ENCODE measurements around the gene PODXL2. TPM values are rescaled to one million over a fixed set of nuclear protein-coding genes. Genes with fewer than 3 reads are reported as not detected.

PODXL2 gene
- total RNA-seq, 1 donor = 0.86 TPM

- DNase-seq (ENCODE audit: low read depth) = peak; percentile 72
- peak overlapping the region; percentile 87 for H3K4me3 ChIP-seq (ENCODE audit: low read depth, low read length)
- TF ChIP-seq, protein P1, sequence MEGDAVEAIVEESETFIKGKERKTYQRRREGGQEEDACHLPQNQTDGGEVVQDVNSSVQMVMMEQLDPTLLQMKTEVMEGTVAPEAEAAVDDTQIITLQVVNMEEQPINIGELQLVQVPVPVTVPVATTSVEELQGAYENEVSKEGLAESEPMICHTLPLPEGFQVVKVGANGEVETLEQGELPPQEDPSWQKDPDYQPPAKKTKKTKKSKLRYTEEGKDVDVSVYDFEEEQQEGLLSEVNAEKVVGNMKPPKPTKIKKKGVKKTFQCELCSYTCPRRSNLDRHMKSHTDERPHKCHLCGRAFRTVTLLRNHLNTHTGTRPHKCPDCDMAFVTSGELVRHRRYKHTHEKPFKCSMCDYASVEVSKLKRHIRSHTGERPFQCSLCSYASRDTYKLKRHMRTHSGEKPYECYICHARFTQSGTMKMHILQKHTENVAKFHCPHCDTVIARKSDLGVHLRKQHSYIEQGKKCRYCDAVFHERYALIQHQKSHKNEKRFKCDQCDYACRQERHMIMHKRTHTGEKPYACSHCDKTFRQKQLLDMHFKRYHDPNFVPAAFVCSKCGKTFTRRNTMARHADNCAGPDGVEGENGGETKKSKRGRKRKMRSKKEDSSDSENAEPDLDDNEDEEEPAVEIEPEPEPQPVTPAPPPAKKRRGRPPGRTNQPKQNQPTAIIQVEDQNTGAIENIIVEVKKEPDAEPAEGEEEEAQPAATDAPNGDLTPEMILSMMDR (IDR thresholded peaks at IDR 0.05; ENCODE audit: insufficient read depth, low read depth, low read length) = no peak
Measured at GRCh38 chr3:127588806-127589577, 40.0 kb upstream of the PODXL2 start.

DNA sequence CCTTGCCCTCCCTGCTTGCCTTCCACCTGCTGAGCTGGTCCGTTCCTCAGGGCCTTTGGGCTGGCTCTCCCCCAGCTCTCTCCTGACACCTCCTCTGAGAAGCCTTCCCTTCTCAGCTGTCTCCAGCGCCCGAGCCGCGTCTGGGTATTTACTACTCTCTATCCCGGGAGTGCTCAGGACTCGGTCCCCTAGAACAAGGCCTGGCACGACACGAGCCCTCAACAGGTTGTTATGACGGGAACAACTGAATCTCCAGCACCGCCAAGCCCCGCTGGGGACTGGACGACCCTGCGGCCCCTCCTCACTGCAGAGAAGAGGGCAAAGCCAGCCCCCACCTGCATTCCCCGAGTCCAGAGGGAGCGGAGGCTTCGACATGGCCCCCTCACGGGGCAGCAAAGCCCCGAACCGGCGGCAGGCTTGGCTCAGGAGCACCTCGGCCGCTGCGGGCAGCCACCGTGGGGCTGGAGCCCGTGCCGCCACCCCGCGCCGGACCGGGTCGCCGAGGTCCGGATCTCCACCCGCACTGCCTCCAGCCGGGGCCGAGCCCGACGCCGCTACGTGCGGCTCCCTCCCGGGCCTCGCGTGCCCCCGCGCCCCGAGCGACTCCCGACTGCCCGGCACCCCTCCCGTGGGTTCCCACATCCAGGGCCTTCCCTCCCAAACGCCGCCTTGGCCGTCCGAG lies 39.2 kb upstream of the PODXL2 start:
- DNase-seq (ENCODE audit: low read depth) = no peak

DNA sequence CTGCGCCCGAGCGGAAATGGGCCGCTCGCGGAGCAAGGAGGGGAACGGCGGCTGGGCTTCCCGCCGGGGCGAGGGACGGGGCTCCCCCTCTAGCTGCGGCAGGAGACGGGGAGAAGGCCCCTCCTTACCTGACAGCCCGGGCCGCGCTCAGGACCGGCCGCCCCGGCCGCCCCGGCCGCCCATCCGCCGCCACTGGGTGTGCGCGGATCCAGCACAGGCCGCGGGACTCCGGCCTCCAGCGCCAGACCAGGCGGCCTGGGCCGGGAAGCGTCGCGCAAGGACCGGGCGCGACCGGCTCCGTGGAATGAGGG lies 38.7 kb upstream of the PODXL2 start:
- DNase-seq (ENCODE audit: low read depth) = no peak
- peak overlapping the region; percentile 87 for H3K4me3 ChIP-seq (ENCODE audit: low read depth, low read length)
- TF ChIP-seq, protein P1 (IDR thresholded peaks at IDR 0.05; ENCODE audit: insufficient read depth, low read depth, low read length) = no peak

More for the DNA sequence above, 39.2 kb upstream of the PODXL2 start:
- TF ChIP-seq, protein P1 (IDR thresholded peaks at IDR 0.05; ENCODE audit: insufficient read depth, low read depth, low read length) = no peak
- H3K4me3 ChIP-seq (ENCODE audit: low read depth, low read length) = peak overlapping the region; percentile 87

DNA sequence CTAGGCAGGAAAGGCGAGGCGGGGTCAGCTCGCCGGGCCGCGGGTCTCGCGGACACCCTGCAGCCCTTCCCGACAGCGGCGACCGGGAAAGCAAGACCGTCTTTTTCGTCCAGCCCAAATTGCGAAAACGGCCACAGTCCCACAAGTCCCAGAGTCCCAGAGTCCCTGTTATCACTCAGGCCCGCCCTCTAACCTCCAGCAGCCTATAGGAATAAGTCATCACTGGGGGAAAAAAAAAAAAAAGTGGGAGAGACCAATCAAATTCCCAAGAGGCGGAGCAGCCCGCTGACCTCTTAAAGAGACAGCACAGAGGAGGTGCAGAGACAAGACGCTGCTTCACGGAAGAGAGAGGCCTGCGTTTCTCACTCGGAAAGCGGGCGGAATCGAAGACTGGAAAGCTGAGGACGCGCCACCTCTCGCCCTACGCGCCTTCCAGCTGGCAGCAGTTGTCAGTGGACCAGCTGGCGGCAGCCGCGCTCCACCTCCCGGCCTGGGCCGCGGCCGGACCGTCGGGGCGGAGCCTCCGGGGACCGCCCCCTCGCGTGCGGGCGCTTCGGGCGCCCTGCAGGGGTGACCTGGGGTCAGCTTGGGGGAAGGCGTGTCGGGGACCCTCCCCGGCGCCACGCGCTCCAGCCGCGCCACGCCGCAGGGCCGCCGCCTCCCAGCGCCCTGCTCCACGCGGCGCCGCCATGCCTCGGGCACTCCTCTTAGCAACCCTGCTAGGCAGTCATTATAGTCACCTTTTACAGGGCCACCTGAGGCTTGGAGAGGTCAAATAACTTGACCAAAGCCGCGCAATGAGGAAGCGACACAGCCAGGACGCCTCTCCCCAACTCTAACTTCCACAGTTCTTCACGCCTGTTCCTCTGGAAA lies 38.2 kb upstream of the PODXL2 start, which contains the start of gene TPRA1:
TPRA1 (minus strand) TSS at position 141 of the 873 bp plus-strand sequence. CDS start 10,587 bp downstream, outside the sequence.
- H3K4me3 ChIP-seq (ENCODE audit: low read depth, low read length) = peak within 1 kb of the TSS; percentile 87
- DNase-seq (ENCODE audit: low read depth) = peak; percentile 98
- TF ChIP-seq, protein P1 (IDR thresholded peaks at IDR 0.05; ENCODE audit: insufficient read depth, low read depth, low read length) = peak; percentile 20

DNA sequence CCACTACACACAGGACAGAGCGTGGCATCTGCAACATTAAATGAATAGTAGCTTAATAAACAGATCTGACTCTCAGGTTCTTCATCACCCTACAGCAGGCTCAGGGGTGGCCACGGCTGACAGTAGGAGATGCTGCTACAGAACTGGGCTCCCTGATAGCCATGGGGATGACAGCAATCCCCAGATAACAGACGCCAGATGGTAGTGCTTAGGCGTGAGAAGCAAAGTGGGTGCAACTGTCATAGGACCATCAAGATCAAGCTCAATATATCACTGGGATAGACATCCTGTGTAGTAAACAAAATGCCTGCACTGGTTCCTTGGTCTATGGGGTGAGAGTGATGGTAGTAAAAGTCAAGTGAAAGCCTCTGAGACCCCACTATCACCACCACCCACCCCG lies 35.8 kb upstream of the PODXL2 start:
- DNase-seq (ENCODE audit: low read depth) = no peak
- TF ChIP-seq, protein P1 (IDR thresholded peaks at IDR 0.05; ENCODE audit: insufficient read depth, low read depth, low read length) = no peak

GRCh38 chr3:127595303-127595702 lies 33.7 kb upstream of the PODXL2 start:
- TF ChIP-seq, protein P1 (IDR thresholded peaks at IDR 0.05; ENCODE audit: insufficient read depth, low read depth, low read length) = no peak
- H3K4me3 ChIP-seq (ENCODE audit: low read depth, low read length) = no peak overlapping the region

More for the DNA sequence above, 35.8 kb upstream of the PODXL2 start:
- no peak overlapping the region for H3K4me3 ChIP-seq (ENCODE audit: low read depth, low read length)

More at GRCh38 chr3:127595303-127595702, 33.7 kb upstream of the PODXL2 start:
- DNase-seq (ENCODE audit: low read depth) = no peak

All from fibroblast of villous mesenchyme (primary cell).